GM04503 (cell line): ENCODE data around the gene DAB1.

Experiments used
- DNase-seq: peaks from one replicate; pipeline ENCODE4 v3.0.0-alpha.2; 2012; ENCODE audit warnings: low read depth

The DAB1 gene

GRCh38 chr1:57411262-57411661 is 12.6 kb downstream of the DAB1 start:
- no peak for DNase-seq

- DNase-seq = no peak
Measured at GRCh38 chr1:57410508-57410907, 13.4 kb downstream of the DAB1 start.

DNA sequence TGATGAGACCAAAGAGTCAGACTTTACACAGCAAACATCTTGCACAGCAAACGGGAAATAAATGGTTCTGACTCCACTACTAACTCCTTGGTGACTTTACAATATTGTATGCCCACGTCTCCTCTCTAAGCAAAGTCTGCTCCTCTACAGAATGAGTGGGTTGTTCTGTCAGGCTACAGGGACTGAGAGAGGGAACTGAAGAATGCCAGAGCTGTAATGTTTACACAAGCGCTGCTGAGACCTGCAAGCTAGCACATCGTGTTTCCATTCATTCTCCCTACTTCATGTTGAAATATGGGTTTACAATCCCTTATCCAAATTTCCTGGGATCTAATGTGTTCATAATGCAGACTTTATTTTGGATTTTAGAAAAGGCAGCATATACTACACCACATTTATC is 15.9 kb downstream of the DAB1 start:
- DNase-seq = no peak

DNA sequence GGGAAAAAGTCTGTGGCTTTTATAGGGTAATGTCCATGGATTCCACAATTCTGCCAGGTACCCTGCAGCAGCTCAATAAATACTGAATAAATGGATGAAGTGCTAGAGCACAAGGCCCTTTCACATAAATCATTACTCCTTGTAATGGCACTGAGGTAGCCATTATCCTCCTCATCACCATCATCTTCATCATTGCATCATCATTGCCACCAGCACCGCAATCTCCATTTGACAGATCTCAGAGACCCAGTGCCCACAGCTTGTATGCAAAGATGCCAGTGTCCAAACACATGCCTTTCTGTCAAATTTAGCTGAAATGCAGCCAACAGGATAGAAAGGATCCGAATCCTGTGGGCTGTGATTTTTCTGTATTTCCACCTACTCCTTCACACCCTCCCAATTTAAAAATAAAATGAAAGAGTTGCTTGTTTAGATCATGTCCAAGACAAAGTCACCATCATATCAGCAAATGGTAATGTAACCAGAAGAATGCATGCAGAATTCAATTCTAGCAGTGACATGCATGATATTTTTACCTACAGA is 17.4 kb downstream of the DAB1 start:
- DNase-seq = no peak

GRCh38 chr1:57404884-57405283 is 19.0 kb downstream of the DAB1 start:
- no peak for DNase-seq

DNA sequence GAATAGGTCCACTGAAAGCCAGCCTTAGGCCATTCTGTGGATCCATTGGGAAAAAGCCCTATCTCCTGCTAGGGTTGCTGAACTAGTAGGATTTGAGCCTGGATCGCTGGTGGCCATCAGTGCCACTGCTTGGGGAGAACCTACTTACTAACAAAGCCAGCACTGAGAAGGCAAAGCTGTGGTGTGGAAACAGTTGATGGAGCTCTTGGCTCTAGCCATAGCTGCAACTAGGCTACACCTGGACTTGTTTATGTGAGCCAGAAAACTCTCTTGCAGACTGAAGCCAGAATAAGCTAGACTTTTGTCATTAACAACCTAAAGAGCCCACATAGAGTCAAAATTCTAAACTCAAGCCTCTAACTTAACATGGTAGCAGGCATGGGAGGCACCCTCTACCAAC is 20.7 kb downstream of the DAB1 start:
- DNase-seq = no peak

DNA sequence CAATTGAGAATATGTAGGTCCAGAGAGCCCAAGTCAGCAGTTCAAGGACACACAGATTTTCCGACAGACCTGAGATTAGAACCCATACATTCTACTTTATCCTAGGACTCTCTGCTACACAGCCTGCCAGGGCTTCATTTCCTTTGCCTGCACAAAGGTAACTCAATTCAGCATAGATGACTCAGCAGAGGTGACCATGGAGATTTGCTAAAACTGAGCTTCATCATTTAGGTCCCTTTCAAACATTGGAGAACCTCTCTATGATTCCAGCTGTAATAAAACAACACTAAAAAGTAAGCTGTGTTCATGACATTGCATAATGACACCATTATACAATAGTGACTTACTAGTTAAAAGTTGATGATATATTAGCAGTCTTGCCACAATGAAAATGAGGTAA is 22.2 kb downstream of the DAB1 start:
- no peak for DNase-seq

GRCh38 chr1:57400048-57400447 is 23.8 kb downstream of the DAB1 start:
- DNase-seq = no peak

GRCh38 chr1:57393058-57393584 is 30.7 kb downstream of the DAB1 start:
- no peak for DNase-seq

DNA sequence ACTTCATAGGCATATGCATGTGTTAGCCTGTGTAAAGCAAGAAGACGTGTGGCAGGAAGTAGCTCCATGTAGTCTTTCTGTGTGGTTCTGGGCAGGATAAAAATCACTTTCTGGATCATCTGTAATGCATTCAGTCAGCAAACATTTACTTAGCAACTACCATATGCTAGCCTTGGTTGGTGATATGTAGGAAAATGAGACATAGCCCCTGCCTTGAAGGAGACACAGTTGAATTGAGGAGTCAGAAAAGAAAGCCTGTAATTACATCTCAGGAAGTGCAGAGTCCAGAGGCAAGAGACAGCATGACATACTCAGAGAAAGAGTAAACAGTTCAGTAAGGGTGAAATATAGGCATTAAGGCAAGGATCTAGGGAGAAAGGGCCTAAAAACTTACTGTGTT is 38.5 kb downstream of the DAB1 start:
- DNase-seq = no peak

- DNase-seq = no peak
Measured at GRCh38 chr1:57384901-57385300, 39.0 kb downstream of the DAB1 start.

- DNase-seq = no peak
Measured at GRCh38 chr1:57384284-57384683, 39.6 kb downstream of the DAB1 start.

DNA sequence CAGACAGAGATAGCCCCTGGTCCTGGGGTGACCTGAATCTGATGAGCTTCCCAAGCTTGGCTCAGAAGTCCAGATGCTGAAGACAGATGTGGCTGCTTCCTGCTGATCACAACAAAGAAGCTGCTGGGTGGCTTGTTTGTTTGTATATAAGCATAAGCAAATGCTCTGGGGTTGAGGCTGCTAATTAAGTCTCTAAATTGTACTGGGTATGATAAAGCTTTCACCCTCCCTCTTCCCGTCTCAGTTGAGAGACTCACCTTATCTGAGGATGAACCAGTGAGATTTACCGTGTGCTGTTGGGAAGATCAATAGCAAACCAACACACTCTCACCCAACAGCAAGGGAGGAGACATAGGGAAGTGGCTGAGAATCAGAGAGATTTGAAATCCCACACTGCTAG is 42.0 kb downstream of the DAB1 start:
- DNase-seq = no peak

DNA sequence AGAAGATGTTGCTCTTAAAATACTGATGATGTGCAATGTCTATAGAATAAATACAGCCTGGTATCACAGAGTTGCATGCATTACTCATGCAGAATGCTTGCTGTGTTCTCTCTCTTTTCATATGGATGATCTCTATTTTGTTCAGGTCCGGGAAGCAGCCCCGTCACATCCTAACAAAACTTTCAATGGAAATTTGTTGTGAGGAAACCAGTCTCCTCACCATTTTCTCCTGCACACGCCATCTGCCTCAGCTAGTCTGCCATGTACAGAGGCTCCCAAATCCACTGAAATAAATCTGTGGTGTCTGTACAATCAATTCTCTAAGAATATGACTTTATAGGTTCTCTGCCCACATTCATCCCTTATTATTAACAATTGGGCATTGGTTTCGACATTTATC is 42.4 kb downstream of the DAB1 start:
- DNase-seq = no peak

DNA sequence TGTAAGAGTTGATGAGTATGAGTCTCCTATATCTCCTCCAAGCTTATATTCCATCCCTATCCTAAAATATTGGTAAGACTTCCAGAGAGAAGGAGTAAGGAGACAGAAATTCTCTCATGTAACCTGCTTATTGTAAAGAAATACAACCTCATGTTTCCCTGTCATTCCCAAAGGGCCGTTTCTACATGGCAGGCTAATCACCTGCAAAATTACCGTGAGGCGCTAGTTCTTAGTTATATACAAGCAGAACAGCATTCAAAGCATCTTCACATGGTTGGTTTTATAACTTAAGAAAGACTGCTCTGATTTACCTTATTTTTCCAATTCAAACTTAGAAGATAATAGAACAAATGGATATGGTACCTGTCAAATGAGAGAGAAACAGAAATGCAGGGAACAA is 42.9 kb downstream of the DAB1 start:
- no peak for DNase-seq

DNA sequence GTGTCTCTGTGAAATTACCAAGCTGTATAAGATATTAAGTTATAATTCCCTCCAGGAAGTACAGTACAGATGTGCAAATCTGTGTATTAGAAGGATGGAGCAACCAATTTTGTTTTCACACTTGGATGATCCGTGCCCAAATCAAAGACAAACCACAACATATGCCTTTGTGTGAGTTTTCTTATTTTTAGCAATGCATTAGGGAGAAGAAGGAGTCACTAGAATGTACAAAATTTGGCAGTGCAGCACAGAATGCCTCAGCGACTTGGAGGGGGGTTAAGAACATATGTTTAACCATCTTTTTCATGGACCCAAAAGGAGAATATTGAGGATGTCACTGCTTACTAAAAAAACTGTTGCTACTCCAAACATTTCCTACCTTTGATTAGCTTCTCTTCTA is 45.3 kb downstream of the DAB1 start:
- no peak for DNase-seq

DNA sequence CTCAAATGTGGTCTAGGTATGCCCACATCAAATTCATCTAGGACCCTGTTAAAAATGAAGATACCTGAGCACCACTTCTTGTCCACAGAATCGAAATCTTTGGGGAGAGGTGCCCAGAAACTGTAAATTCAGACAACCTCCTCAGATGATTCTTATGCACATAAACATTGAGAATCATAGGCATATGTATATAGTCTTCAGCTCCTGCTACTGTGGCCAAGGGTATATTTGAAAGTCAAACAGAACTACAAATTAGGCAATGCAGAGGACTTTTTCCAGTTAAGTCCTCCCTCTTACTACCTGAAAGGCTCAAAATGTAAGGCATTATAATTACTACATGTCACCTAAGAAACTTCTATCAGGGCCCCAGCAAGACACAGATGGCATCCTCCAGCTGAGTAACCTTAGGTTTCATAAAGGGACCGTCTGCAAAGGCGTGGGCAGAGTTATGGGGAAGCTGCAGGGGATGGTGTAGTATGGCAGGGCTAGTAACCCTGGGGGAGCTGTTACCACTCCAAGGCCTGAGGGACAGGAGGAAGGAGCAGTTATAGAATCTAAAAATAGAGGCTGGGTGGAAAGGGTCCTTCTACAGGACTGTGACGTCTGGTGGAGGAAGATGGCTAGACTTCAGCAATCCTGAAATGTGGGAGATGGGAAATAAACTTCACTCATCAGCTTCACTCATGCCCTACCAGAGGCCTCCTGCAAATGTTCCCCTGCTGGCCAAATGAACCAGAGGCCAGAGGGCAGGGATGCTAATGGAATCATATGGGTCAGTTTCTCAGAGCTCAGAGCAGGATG is 46.3 kb downstream of the DAB1 start:
- no peak for DNase-seq

- DNase-seq = no peak
Measured at GRCh38 chr1:57376041-57376440, 47.8 kb downstream of the DAB1 start.

DNA sequence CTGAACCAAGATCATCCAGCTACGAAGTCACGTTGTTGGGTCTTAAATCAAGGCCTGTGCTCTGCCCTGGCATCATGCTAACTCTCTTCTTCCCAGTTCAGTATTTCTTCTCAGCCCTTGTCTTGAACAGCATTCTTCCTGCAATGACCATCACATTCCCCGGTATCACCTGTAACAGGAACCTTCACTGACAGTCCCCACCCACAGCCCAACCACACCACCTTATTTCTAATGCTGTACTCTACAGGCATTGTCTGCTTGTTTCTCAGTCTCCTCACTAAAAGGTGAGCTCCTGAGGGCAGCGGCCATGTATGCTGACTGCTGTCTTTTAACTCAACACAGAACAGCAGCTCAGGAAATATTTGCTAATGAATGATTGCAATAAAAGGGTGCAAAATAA is 54.0 kb downstream of the DAB1 start:
- DNase-seq = no peak

- no peak for DNase-seq
Measured at GRCh38 chr1:57367945-57368344, 55.9 kb downstream of the DAB1 start.

- no peak for DNase-seq
Measured at GRCh38 chr1:57363643-57364042, 60.2 kb downstream of the DAB1 start.

GRCh38 chr1:57363165-57363564 is 60.7 kb downstream of the DAB1 start:
- no peak for DNase-seq

DNA sequence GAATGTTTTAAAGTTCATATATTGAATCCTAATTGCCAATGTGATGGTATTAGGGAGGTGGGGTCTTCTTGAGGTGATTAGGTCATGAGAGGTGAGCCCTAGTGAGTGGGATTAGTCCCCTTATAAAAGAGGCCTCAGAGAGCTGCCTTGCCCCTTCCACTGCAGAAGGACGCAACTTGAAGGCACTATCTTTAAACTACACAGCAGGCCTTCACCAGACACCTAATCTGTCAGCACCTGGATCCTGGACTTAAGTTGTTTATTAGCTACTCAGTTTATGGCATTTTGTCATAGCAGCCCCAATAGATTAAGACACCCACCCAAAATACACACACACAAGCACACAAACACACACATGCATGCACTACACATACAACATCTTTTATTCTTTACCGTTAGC is 61.4 kb downstream of the DAB1 start:
- DNase-seq = no peak

- no peak for DNase-seq
Measured at GRCh38 chr1:57361516-57361915, 62.3 kb downstream of the DAB1 start.
